OCI-M1 (cell line): ENCODE results near the gene MISP.

Experiments
- DNase-seq: peaks from one replicate; lab custom pipeline; 2025; lab: John Stamatoyannopoulos, UW

Gene MISP

GRCh38 chr19:808423-808775, 57.5 kb downstream of the MISP start:
- DNase-seq = no peak

DNA sequence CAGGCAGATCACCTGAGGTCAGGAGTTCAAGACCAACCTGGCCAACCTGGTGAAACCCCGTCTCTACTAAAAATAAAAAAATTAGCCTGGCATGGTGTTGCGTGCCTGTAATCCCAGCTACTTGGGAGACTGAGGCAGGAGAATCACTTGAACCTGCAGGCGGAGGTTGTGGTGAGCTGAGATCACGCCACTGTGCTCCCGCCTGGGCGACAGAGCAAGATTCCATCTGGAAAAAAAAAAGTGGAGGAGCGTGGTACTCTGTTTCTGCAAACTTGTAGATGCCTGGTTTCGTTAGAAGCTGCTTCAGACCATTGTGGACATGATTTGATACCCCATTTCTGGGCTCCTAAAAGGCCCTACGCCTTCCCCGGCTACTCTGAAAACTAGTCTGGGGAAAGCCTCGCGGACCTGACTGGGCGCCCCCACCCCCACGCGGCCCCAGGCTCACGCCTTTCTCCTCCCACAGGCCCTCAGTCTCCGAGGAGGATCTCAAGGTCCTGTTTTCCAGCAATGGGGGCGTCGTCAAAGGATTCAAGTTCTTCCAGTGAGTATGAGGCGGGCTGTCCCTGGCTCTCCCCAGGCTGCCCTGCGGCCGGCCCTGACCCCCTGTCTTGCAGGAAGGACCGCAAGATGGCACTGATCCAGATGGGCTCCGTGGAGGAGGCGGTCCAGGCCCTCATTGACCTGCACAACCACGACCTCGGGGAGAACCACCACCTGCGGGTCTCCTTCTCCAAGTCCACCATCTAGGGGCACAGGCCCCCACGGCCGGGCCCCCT, 59.4 kb downstream of the MISP start:
- no peak for DNase-seq

GRCh38 chr19:810883-811489, 60.1 kb downstream of the MISP start:
- no peak for DNase-seq

DNA sequence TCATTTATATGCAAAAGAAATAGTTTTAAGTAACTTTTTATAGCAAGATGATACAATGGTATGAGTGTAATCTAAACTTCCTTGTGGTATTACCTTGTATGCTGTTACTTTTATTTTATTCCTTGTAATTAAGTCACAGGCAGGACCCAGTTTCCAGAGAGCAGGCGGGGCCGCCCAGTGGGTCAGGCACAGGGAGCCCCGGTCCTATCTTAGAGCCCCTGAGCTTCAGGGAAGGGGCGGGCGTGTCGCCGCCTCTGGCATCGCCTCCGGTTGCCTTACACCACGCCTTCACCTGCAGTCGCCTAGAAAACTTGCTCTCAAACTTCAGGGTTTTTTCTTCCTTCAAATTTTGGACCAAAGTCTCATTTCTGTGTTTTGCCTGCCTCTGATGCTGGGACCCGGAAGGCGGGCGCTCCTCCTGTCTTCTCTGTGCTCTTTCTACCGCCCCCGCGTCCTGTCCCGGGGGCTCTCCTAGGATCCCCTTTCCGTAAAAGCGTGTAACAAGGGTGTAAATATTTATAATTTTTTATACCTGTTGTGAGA, 60.7 kb downstream of the MISP start:
- no peak for DNase-seq

- no peak for DNase-seq
Observed at GRCh38 chr19:812049-812746, 61.3 kb downstream of the MISP start.

GRCh38 chr19:812747-813218, 61.9 kb downstream of the MISP start:
- no peak for DNase-seq

GRCh38 chr19:813219-814151, 62.6 kb downstream of the MISP start:
- DNase-seq = no peak
